PC-3 (cell line): Measurements from ENCODE around the gene HLA-DRB1. TPM values are rescaled to one million over a fixed set of nuclear protein-coding genes. Genes with fewer than 3 reads are reported as not detected.
"Not testable (repeated sequence)": the region's sequence is repeated elsewhere in the genome, so short reads cannot be mapped to it uniquely, and the experiment has no call there.

Experiments used
- ATAC-seq: fragments of 200-7000 bp; cut with Tn5 transposase; 2 replicates; pipeline ENCODE4 v1.9.1; 2020; ENCODE audit warnings: mild to moderate bottlenecking, moderate library complexity
- BruUV-seq: library from RNA; stranded (reverse); fragments of 400-500 nt; replicated peaks from 2 replicates; lab custom pipeline; 2021; lab: Mats Ljungman, UMichigan
- CTCF ChIA-PET: fragments of 300-600 bp; sonication (Branson Sonifier 250); formaldehyde crosslinking; loops from one replicate; lab custom pipeline; 2022; ENCODE audit warnings: antibody characterized with exemption; lab: Charles Lee
- POLR2A ChIA-PET: fragments of 300-600 bp; sonication (Branson Sonifier 250); formaldehyde crosslinking; loops from one replicate; lab custom pipeline; 2022; ENCODE audit warnings: antibody characterized with exemption; ENCODE audit not compliant: unreplicated experiment; lab: Charles Lee
- DNase-seq: peaks from one replicate; pipeline ENCODE4 v3.0.0-alpha.2; 2015
- H2AFZ ChIP-seq: fragments of 300-600 bp; sonication (generic); 2 replicates; pipeline ENCODE4 v1.6.0; 2016; ENCODE audit warnings: antibody characterized with exemption, low read length
- H3F3A ChIP-seq: fragments of 300-600 bp; sonication (generic); one replicate; pipeline ENCODE4 v1.6.0; 2017; ENCODE audit warnings: antibody characterized with exemption, low read length, control low read depth, mild to moderate bottlenecking; ENCODE audit not compliant: unreplicated experiment
- H3K27ac ChIP-seq: fragments of 300-600 bp; sonication (generic); 2 replicates; pipeline ENCODE4 v1.5.1; 2016; ENCODE audit warnings: mild to moderate bottlenecking, low read length
- H3K27me3 ChIP-seq: fragments of 300-600 bp; sonication (generic); 2 replicates; pipeline ENCODE4 v1.6.1; 2016; ENCODE audit warnings: low read length, mixed read lengths
- H3K36me3 ChIP-seq: fragments of 300-600 bp; sonication (generic); 2 replicates; pipeline ENCODE4 v1.6.1; 2016; ENCODE audit warnings: low read depth, mixed run types, low read length, mixed read lengths
- H3K4me1 ChIP-seq: fragments of 300-600 bp; sonication (generic); 2 replicates; pipeline ENCODE4 v1.5.1; 2016; ENCODE audit warnings: low read length; ENCODE audit not compliant: insufficient read depth
- H3K4me2 ChIP-seq: fragments of 300-600 bp; sonication (generic); 2 replicates; pipeline ENCODE4 v1.6.0; 2016; ENCODE audit warnings: low read length
- H3K4me3 ChIP-seq: fragments of 300-600 bp; sonication (generic); 2 replicates; pipeline ENCODE4 v1.5.1; 2016; ENCODE audit warnings: mild to moderate bottlenecking, low read length, mixed read lengths
- H3K79me2 ChIP-seq: fragments of 300-600 bp; sonication (generic); 2 replicates; pipeline ENCODE4 v1.6.1; 2017; ENCODE audit warnings: low read length, mixed read lengths
- H3K9ac ChIP-seq: fragments of 300-600 bp; sonication (generic); 2 replicates; pipeline ENCODE4 v1.6.0; 2016; ENCODE audit warnings: mild to moderate bottlenecking, low read length
- H3K9me2 ChIP-seq: fragments of 300-600 bp; sonication (generic); replicated peaks from 2 replicates; pipeline ENCODE4 v1.6.1; 2016; ENCODE audit warnings: mixed run types, low read length, mixed read lengths
- H3K9me3 ChIP-seq: fragments of 300-600 bp; sonication (generic); 2 replicates; pipeline ENCODE4 v1.6.1; 2016; ENCODE audit warnings: low read length, mixed read lengths
- H4K20me1 ChIP-seq: fragments of 300-600 bp; sonication (generic); 2 replicates; pipeline ENCODE4 v1.6.1; 2016; ENCODE audit warnings: low read length, mixed read lengths
- CTCF ChIP-seq: fragments of 300-600 bp; sonication (generic); conservative IDR thresholded peaks from 2 replicates; pipeline ENCODE4 v1.5.1; 2017; ENCODE audit warnings: antibody characterized with exemption, low read depth, mild to moderate bottlenecking, low read length
- EZH2 ChIP-seq: fragments of 300-600 bp; sonication (generic); IDR thresholded peaks from one replicate; pipeline ENCODE4 v1.6.1; 2017; ENCODE audit warnings: antibody characterized with exemption, mild to moderate bottlenecking, low read length; ENCODE audit not compliant: unreplicated experiment
- EZH2phosphoT487 ChIP-seq: fragments of 300-600 bp; sonication (generic); IDR thresholded peaks from 2 replicates; pipeline ENCODE4 v1.6.1; 2018; ENCODE audit warnings: mild to moderate bottlenecking, antibody characterized with exemption, low read length, borderline replicate concordance
- intact Hi-C: fragments of 100-400 bp; cut with micrococcal nuclease; formaldehyde crosslinking; loops from 2 replicates; pipeline ENCODE4 v1.9.0; 2023
- total RNA-seq: library from RNA; depleted of rRNA; stranded (reverse); fragments of >200 nt; gene quantifications from 2 replicates; pipeline ENCODE4 v1.2.3, GENCODE V29; 2014

HLA-DRB1 gene
- total RNA-seq, 1 experiment from 2014 or later: not detected

GRCh38 chr6:32603222-32603621 lies 13.6 kb upstream of the HLA-DRB1 start:
- no TSS peak for BruUV-seq
- TF ChIP-seq EZH2phosphoT487 (no peak), CTCF (no peak), EZH2 (no peak)

DNA sequence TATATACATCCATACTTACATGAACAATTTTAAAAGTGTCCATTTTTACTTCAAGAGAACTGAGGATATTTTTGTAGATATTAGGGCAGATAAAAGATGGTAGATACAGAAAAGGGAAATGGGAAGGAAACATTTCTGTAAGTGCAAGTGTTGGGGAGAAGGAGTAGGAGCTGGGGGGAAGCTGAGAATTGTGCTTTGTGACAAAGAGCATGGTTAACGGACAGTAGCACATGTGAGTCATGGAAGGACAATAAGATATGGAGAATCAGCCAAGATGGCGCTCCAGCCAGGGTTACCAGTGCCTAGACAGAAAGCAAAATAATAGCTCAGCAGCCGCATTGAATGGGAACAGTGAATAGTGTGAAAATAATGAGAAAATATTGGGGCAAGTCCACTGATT lies 12.7 kb upstream of the HLA-DRB1 start:
- Histone ChIP-seq H3K4me1 (no peaks in the 10 kb centered on the region), H3F3A (no peaks in the 10 kb centered on the region), H3K9me3 (no peaks in the 10 kb centered on the region), H3K9me2 (no peaks in the 10 kb centered on the region), H4K20me1 (no peaks in the 10 kb centered on the region), H3K4me2 (no peak overlapping the region), H3K27me3 (0 out of 2 replicates have a peak, but pooled peaks cover 6% of the 10 kb centered on the region), H3K36me3 (no peaks in the 10 kb centered on the region), H3K9ac (no peak overlapping the region), H3K79me2 (no peaks in the 10 kb centered on the region), H3K27ac (no peak overlapping the region), H2AFZ (no peak overlapping the region), H3K4me3 (no peak overlapping the region)
- DNase-seq: no peak
- ATAC-seq: no peak
- intact Hi-C loops: no loop called here
- TF ChIP-seq CTCF (no peak), EZH2phosphoT487 (no peak), EZH2 (no peak)
- ChIA-PET CTCF (no interaction called here), POLR2A (no interaction called here)
- no TSS peak for BruUV-seq

More at GRCh38 chr6:32603222-32603621, 13.6 kb upstream of the HLA-DRB1 start:
- Histone ChIP-seq H3F3A (no peaks in the 10 kb centered on the region), H3K4me2 (no peak overlapping the region), H3K79me2 (no peaks in the 10 kb centered on the region), H4K20me1 (no peaks in the 10 kb centered on the region), H3K9ac (no peak overlapping the region), H3K27me3 (0 out of 2 replicates have a peak, but pooled peaks cover 6% of the 10 kb centered on the region), H3K4me1 (no peaks in the 10 kb centered on the region), H3K9me3 (no peaks in the 10 kb centered on the region), H3K36me3 (no peaks in the 10 kb centered on the region), H3K27ac (no peak overlapping the region), H3K4me3 (no peak overlapping the region), H3K9me2 (no peaks in the 10 kb centered on the region), H2AFZ (no peak overlapping the region)
- intact Hi-C loops: no loop called here
- CTCF ChIA-PET: no interaction called here
- ATAC-seq (no peak), DNase-seq (no peak)
- POLR2A ChIA-PET: no interaction called here

GRCh38 chr6:32597024-32597423 lies 7.4 kb upstream of the HLA-DRB1 start:
- ChIA-PET POLR2A (no interaction called here), CTCF (no interaction called here)
- Histone ChIP-seq H3K4me3 (no peak overlapping the region), H3K27ac (no peak overlapping the region), H3K79me2 (no peaks in the 10 kb centered on the region), H4K20me1 (no peaks in the 10 kb centered on the region), H3K4me1 (no peaks in the 10 kb centered on the region), H3K4me2 (no peak overlapping the region), H3K9me2 (no peaks in the 10 kb centered on the region), H3K27me3 (no peaks in the 10 kb centered on the region), H3K9me3 (no peaks in the 10 kb centered on the region), H3F3A (no peaks in the 10 kb centered on the region), H3K9ac (no peak overlapping the region), H2AFZ (no peak overlapping the region), H3K36me3 (no peaks in the 10 kb centered on the region)
- no peak for ATAC-seq
- no TSS peak for BruUV-seq
- no peak for DNase-seq
- intact Hi-C loops: no loop called here
- no peak for TF ChIP-seq EZH2phosphoT487
- TF ChIP-seq CTCF: no peak
- no peak for TF ChIP-seq EZH2

DNA sequence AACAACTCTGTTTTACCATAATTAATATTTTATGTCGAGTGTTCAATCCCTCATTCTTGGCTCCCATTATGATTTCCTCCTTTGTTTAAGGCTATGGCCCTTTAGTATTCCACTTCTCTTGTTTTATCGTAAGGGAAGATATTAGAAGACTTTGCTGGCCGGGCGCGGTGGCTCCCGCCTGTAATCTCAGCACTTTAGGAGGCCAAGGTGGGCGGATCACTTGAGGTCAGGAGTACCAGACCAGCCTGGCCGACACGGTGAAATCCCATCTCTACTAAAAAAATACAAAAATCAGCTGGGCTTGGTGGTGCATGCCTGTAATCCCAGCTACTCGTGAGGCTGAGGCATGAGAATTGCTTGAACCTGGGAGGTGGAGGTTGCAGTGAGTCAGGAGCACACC lies 1.1 kb upstream of the HLA-DRB1 start:
- intact Hi-C loops, ATAC-seq, H4K20me1 ChIP-seq, DNase-seq, BruUV-seq, H3K4me2 ChIP-seq, H3K36me3 ChIP-seq, H3F3A ChIP-seq, H3K9me3 ChIP-seq, H3K27ac ChIP-seq, H3K79me2 ChIP-seq, H3K27me3 ChIP-seq, POLR2A ChIA-PET, H3K9ac ChIP-seq, H2AFZ ChIP-seq, CTCF ChIA-PET, H3K9me2 ChIP-seq, H3K4me3 ChIP-seq, H3K4me1 ChIP-seq: not testable (repeated sequence)
